ENCODE measurements around the gene FARS2. TPM values are rescaled to one million over a fixed set of nuclear protein-coding genes. Genes with fewer than 3 reads are reported as not detected.

Gene FARS2
- total and polyA plus RNA-seq, 7 donors: 10.6 to 17.5 (median 14.4) TPM

DNA sequence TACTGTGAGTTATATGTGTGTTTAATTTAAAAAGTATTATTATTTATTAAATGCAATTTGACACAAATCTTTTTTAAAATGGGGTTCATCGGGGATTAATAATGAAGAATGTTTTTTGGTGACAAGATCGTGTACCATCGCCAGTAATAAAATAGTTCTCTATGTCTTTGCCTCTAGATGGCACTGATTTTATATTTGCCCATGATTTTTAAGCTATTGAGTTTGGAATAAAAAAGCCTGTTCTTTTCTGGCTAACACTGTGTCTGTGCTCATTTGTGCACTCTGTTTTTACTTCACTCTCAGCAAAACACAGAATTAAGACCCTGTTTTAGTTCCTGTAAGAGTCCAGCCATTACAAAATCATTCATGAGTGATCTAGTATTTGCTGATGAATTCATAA, 127.0 kb downstream of the FARS2 start:
- 80 to 86% (median 81%) methylated on average over 3 of the region's 3 CpGs for WGBS, 3 donors
- TF ChIP-seq, protein P1, sequence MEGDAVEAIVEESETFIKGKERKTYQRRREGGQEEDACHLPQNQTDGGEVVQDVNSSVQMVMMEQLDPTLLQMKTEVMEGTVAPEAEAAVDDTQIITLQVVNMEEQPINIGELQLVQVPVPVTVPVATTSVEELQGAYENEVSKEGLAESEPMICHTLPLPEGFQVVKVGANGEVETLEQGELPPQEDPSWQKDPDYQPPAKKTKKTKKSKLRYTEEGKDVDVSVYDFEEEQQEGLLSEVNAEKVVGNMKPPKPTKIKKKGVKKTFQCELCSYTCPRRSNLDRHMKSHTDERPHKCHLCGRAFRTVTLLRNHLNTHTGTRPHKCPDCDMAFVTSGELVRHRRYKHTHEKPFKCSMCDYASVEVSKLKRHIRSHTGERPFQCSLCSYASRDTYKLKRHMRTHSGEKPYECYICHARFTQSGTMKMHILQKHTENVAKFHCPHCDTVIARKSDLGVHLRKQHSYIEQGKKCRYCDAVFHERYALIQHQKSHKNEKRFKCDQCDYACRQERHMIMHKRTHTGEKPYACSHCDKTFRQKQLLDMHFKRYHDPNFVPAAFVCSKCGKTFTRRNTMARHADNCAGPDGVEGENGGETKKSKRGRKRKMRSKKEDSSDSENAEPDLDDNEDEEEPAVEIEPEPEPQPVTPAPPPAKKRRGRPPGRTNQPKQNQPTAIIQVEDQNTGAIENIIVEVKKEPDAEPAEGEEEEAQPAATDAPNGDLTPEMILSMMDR (IDR thresholded peaks at IDR 0.05): no peak
- H3K4me3 ChIP-seq: no peak overlapping the region
- H3K4me1 ChIP-seq: peaks cover 18% of the 10 kb centered on the region
- DNase-seq: no peak
- intact Hi-C loops (cut with DNase I): no loop called here
- H3K9me3 ChIP-seq: no peaks in the 10 kb centered on the region
- H3K27ac ChIP-seq: no peak overlapping the region
- no peaks in the 10 kb centered on the region for H3K36me3 ChIP-seq (ENCODE audit: insufficient read depth in 1 of 2, low read depth in 1 of 2)
- no peak for ATAC-seq
- no peaks in the 10 kb centered on the region for H3K27me3 ChIP-seq (ENCODE audit: insufficient read depth in 3 of 3, low read length in 2 of 3)

DNA sequence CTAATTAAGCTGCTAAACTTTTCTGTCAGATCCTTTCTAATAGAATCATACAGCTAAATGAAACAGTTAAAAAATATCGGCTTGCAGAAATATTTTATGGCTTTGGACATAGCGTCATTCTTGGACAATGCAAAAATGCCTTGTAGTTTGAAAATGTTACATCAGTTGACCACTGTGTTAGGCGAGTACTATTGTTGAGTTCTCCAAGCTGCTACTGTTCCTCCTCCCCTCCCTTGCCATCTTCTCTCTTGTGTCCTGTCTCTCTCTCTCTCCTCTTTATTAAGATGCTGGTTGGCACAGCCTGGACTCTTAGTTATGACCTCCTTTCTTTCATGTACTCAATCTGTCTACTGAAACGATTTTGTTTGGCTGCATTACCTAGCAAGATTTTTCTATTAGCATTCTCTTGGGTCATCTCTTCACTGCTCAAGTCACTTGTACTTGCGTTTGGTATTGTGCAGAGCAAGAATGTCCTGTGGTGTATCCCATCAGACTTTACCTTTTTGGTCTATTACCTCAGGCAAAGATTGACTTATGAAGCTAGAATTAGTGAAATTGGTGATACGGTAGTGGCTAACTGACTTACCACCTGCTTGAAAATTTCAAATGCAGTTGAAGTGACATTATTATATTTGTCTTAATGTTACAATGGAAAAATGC, 127.9 kb downstream of the FARS2 start:
- TF ChIP-seq, protein P1 (IDR thresholded peaks at IDR 0.05): no peak
- Histone ChIP-seq H3K27me3 (ENCODE audit: insufficient read depth in 3 of 3, low read length in 2 of 3) (no peaks in the 10 kb centered on the region), H3K36me3 (ENCODE audit: insufficient read depth in 1 of 2, low read depth in 1 of 2) (no peaks in the 10 kb centered on the region), H3K4me1 (peaks cover 18% of the 10 kb centered on the region), H3K9me3 (no peaks in the 10 kb centered on the region), H3K4me3 (no peak overlapping the region), H3K27ac (peak overlapping the region; percentile 54)
- 32 to 57% (median 43%) methylated on average over 6 of the region's 6 CpGs for WGBS, 3 donors
- ATAC-seq (peak in 3 of 4 donors; percentile 36 to 58 (median 55)), DNase-seq (no peak)
- intact Hi-C loops (cut with DNase I): no loop called here

DNA sequence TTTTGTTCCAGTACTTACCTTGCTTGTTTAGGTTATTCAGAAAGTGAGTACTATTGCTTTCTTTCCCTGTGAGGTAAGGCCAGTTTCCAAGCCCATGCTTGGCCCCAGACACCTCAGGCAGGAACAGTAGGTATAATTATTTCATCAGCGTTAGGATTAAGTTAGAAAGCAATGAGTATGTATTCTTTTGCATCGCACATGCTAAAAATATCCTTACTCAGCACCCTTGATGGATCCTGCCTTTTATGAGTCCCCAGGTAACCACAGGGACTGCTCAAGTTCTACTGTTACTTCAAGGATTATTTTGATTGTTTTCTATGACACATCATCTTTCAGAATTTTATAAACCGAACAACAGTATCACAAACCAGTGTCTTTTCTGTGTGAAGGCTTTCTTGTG, 128.9 kb downstream of the FARS2 start:
- intact Hi-C loops (cut with DNase I): loop anchor here in 1 of 2 donors (10.0 kb wide), 1 partner anchor 175 kb away; no protein-coding TSS in a partner anchor
- TF ChIP-seq, protein P1 (IDR thresholded peaks at IDR 0.05): no peak
- peaks cover 18% of the 10 kb centered on the region for H3K4me1 ChIP-seq

DNA sequence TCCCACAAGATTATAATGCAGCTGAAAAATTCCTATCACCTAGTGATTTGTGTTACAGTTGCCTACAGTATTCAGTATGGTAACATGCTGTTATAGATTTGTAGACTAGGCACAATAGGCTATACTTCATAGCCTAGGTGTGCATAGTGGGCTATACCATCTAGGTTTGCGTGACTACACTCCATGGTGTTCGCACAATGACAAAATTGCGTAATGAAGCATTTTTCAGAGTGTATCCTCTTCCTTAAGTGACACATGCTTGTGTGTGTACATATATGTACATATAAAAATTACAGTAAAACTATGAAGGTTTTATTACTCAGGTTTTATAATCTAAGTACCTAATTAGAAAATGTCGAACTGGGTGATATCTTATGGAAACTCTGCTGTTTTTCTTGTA, 133.0 kb downstream of the FARS2 start:
- Histone ChIP-seq H3K4me1 (peaks cover 12% of the 10 kb centered on the region), H3K27ac (no peak overlapping the region), H3K9me3 (no peaks in the 10 kb centered on the region), H3K36me3 (ENCODE audit: insufficient read depth in 1 of 2, low read depth in 1 of 2) (no peaks in the 10 kb centered on the region), H3K27me3 (ENCODE audit: insufficient read depth in 3 of 3, low read length in 2 of 3) (no peaks in the 10 kb centered on the region), H3K4me3 (no peak overlapping the region)
- TF ChIP-seq, protein P1 (IDR thresholded peaks at IDR 0.05): no peak
- DNase-seq (no peak), ATAC-seq (no peak)
- intact Hi-C loops (cut with DNase I): loop anchor here in 1 of 2 donors (10.0 kb wide), 1 partner anchor 179 kb away; no protein-coding TSS in a partner anchor
- 94 to 98% (median 97%) methylated on average over 4 of the region's 4 CpGs for WGBS, 3 donors

More for the DNA sequence above, 128.9 kb downstream of the FARS2 start:
- Histone ChIP-seq H3K27ac (peak overlapping the region; percentile 54), H3K9me3 (no peaks in the 10 kb centered on the region), H3K27me3 (ENCODE audit: insufficient read depth in 3 of 3, low read length in 2 of 3) (no peaks in the 10 kb centered on the region), H3K36me3 (ENCODE audit: insufficient read depth in 1 of 2, low read depth in 1 of 2) (no peaks in the 10 kb centered on the region), H3K4me3 (no peak overlapping the region)
- ATAC-seq (peak in 2 of 4 donors; percentile 19 to 37), DNase-seq (no peak)
- 48 to 78% (median 55%) methylated on average over 3 of the region's 3 CpGs for WGBS, 3 donors
